ENCODE data around the gene MPO. TPM values are rescaled to one million over a fixed set of nuclear protein-coding genes. Genes with fewer than 3 reads are reported as not detected.

The MPO gene
- total and polyA plus RNA-seq, 4 donors: 0.14 to 221 (median 0.52) TPM

- no peak overlapping the region for H3K9ac ChIP-seq (ENCODE audit: low read depth in 1 of 2, low read length in 2 of 2)
- TF ChIP-seq YY1 (IDR thresholded peaks at IDR 0.05): no peak
- TF ChIP-seq HNF4G (IDR thresholded peaks at IDR 0.05): peak; percentile 22
- TF ChIP-seq NR2F2 (IDR thresholded peaks at IDR 0.05): no peak
- peak; percentile 66 to 88 for TF ChIP-seq HNF4A (conservative IDR thresholded peaks at IDR 0.05)
- peak in 1 of 2 donors; percentile 18 for TF ChIP-seq RXRA (IDR thresholded peaks at IDR 0.05)
- no peak overlapping the region for H3K27ac ChIP-seq (ENCODE audit: low read depth in 1 of 2, low read length in 2 of 2)
- peaks cover 0 to 6% (median 1%) of the 10 kb centered on the region in 4 donors for H3K27me3 ChIP-seq (ENCODE audit: control insufficient read depth in 4 of 4, insufficient read depth in 4 of 4, low read length in 3 of 4)
- WGBS: 63% methylated on average over 12 of the region's 12 CpGs
- H3K4me3 ChIP-seq (ENCODE audit: low read depth in 1 of 3, low read length in 3 of 3): no peak overlapping the region
- H3K4me1 ChIP-seq (ENCODE audit: control insufficient read depth in 4 of 4, insufficient read depth in 4 of 4, low read length in 3 of 4): peaks cover 0 to 19% (median 10%) of the 10 kb centered on the region in 4 donors
- peak; percentile 28 for DNase-seq (ENCODE audit: low spot score)
- H3K36me3 ChIP-seq (ENCODE audit: control insufficient read depth in 4 of 4, insufficient read depth in 3 of 4, low read depth in 1 of 4, low read length in 3 of 4): no peaks in the 10 kb centered on the region
- H3K9me3 ChIP-seq (ENCODE audit: control insufficient read depth in 4 of 4, low read length in 3 of 4): no peaks in the 10 kb centered on the region
Observed at GRCh38 chr17:58250344-58251011, 30.3 kb downstream of the MPO start.

DNA sequence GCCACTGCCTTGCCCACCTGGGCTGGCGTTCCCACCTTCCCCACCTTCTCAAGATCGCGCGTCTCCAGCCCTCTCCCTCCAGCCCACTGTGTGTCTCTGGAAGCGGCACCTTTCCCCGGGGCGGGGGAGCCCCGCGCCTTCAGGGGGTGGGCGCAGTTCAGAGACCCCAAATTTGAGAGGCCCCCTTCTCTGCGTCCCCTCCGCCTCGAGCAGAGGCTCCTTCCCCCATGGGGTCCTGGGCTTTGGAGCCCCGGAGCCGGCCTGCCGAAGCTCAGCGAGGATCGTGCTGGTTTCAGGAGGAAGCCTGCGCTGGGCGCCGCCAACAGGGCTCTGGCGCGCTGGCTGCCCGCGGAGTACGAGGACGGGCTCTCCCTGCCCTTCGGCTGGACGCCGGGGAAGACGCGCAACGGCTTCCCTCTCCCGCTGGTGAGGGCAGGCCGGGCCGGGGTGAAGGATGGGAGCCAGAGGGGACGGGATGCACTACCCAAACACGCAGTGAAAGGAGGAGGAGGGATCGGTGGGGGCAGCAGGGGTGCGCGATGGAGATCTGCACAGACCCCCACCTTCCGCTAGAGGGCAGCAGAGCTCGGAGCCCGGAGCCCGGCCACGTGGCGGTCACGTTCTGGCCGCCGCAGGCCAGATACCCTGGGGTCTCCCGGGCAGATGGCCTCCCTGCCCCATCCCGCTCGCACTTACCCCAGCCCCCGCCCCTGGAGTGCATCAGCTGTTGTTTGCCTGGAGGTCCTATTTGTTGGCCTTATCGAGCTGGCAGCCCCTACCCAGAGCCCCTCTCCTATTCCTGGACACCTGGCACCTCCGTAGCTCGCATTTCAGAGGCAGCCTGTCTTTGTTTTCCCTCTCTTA, 31.2 kb downstream of the MPO start:
- WGBS: 7% methylated on average over 57 of the region's 57 CpGs
- Histone ChIP-seq H3K4me3 (ENCODE audit: low read depth in 1 of 3, low read length in 3 of 3) (peak overlapping the region in 2 of 3 donors; percentile 39 to 41), H3K27me3 (ENCODE audit: control insufficient read depth in 4 of 4, insufficient read depth in 4 of 4, low read length in 3 of 4) (peaks cover 0 to 4% (median 0%) of the 10 kb centered on the region in 4 donors), H3K36me3 (ENCODE audit: control insufficient read depth in 4 of 4, insufficient read depth in 3 of 4, low read depth in 1 of 4, low read length in 3 of 4) (no peaks in the 10 kb centered on the region), H3K27ac (ENCODE audit: low read depth in 1 of 2, low read length in 2 of 2) (no peak overlapping the region), H3K9me3 (ENCODE audit: control insufficient read depth in 4 of 4, low read length in 3 of 4) (no peaks in the 10 kb centered on the region), H3K4me1 (ENCODE audit: control insufficient read depth in 4 of 4, insufficient read depth in 4 of 4, low read length in 3 of 4) (peaks cover 0 to 19% (median 10%) of the 10 kb centered on the region in 4 donors), H3K9ac (ENCODE audit: low read depth in 1 of 2, low read length in 2 of 2) (no peak overlapping the region)
- no peak for TF ChIP-seq ATF3 (IDR thresholded peaks at IDR 0.05)
- TF ChIP-seq RXRA (IDR thresholded peaks at IDR 0.05): no peak
- TF ChIP-seq FOXA2 (IDR thresholded peaks at IDR 0.05): no peak
- TF ChIP-seq RAD21 (IDR thresholded peaks at IDR 0.05): peak; percentile 62 to 75
- no peak for TF ChIP-seq TAF1 (conservative IDR thresholded peaks at IDR 0.05)
- no peak for TF ChIP-seq FOXA1 (IDR thresholded peaks at IDR 0.05)
- TF ChIP-seq SP1 (IDR thresholded peaks at IDR 0.05): no peak
- no peak for TF ChIP-seq YY1 (IDR thresholded peaks at IDR 0.05)
- TF ChIP-seq CTCF (IDR thresholded peaks at IDR 0.05; ENCODE audit: low read depth, low read length, missing input control): peak; percentile 80
- TF ChIP-seq REST (IDR thresholded peaks at IDR 0.05): no peak
- no peak for TF ChIP-seq ZBTB33 (IDR thresholded peaks at IDR 0.05)
- no peak for TF ChIP-seq HNF4G (IDR thresholded peaks at IDR 0.05)
- TF ChIP-seq GABPA (IDR thresholded peaks at IDR 0.05 in 1 of 2, conservative IDR thresholded peaks at IDR 0.05 in 1 of 2): no peak
- no peak for TF ChIP-seq JUND (IDR thresholded peaks at IDR 0.05)
- no peak for TF ChIP-seq HNF4A (conservative IDR thresholded peaks at IDR 0.05)
- TF ChIP-seq, protein P1, sequence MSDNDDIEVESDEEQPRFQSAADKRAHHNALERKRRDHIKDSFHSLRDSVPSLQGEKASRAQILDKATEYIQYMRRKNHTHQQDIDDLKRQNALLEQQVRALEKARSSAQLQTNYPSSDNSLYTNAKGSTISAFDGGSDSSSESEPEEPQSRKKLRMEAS (IDR thresholded peaks at IDR 0.05): no peak
- no peak for TF ChIP-seq NR2F2 (IDR thresholded peaks at IDR 0.05)
- peak; percentile 78 for DNase-seq (ENCODE audit: low spot score)

All from liver (tissue), 9 donors.